Natural killer cell treated with Interleukin-12 subunit alpha and Interleukin-12 subunit beta and Interleukin-15 and Interleukin-18, amount 100 ng/mL, for 72 hours (primary cell): ENCODE measurements around the gene CACYBP. TPM values are rescaled to one million over a fixed set of nuclear protein-coding genes. Genes with fewer than 3 reads are reported as not detected.

Source experiments
- ATAC-seq, 2 donors: fragments of 150-1000 bp; cut with Tn5 transposase in 1 of 2; sonication (Bioruptor Pico), chemical (Tn5 transposase) in 1 of 2; 2 replicates each; pipeline ENCODE4 v1.10.0; 2021
- DNase-seq: peaks from one replicate; pipeline ENCODE4 v3.0.0; 2022; ENCODE audit warnings: low spot score
- H3K27ac Mint-ChIP-seq, 2 donors: 1 replicate in 1 of 2; 2 replicates in 1 of 2; pipeline ENCODE4 v1.8.0; 2022; ENCODE audit warnings: mixed read lengths in 2 of 2, mild to moderate bottlenecking in 1 of 2, moderate library complexity in 1 of 2
- H3K27me3 Mint-ChIP-seq, 2 donors: 1 replicate in 1 of 2; 2 replicates in 1 of 2; pipeline ENCODE4 v1.8.0; 2022; ENCODE audit warnings: mixed read lengths in 2 of 2
- H3K36me3 Mint-ChIP-seq: one replicate; pipeline ENCODE4 v1.8.0; 2022; ENCODE audit warnings: mixed read lengths
- H3K4me1 Mint-ChIP-seq, 2 donors: 1 replicate in 1 of 2; 2 replicates in 1 of 2; pipeline ENCODE4 v1.8.0; 2022; ENCODE audit warnings: low read depth in 2 of 2, mixed read lengths in 2 of 2, mild to moderate bottlenecking in 1 of 2
- H3K4me3 Mint-ChIP-seq: one replicate; pipeline ENCODE4 v1.8.0; 2022; ENCODE audit warnings: mixed read lengths
- H3K9me3 Mint-ChIP-seq: 2 replicates; pipeline ENCODE4 v1.8.0; 2022; ENCODE audit warnings: mixed read lengths
- total RNA-seq, 2 donors: library from RNA; stranded (reverse); gene quantifications; one replicate each; pipeline ENCODE4 v1.2.3, GENCODE V29; 2022

Gene CACYBP
- total RNA-seq, 2 donors from 2014 or later, result 199 to 288 TPM

- Mint-ChIP-seq H3K27me3 (no peaks in the 10 kb centered on the region), H3K4me1 (peaks cover 50 to 61% of the 10 kb centered on the region in 2 donors), H3K27ac (peak overlapping the region; percentile 76 to 98), H3K4me3 (peak overlapping the region; percentile 67), H3K9me3 (no peaks in the 10 kb centered on the region), H3K36me3 (no peaks in the 10 kb centered on the region)
- ATAC-seq, result no peak
- DNase-seq, result no peak
Measured at GRCh38 chr1:174965362-174966007, 34.3 kb upstream of the CACYBP start.

DNA sequence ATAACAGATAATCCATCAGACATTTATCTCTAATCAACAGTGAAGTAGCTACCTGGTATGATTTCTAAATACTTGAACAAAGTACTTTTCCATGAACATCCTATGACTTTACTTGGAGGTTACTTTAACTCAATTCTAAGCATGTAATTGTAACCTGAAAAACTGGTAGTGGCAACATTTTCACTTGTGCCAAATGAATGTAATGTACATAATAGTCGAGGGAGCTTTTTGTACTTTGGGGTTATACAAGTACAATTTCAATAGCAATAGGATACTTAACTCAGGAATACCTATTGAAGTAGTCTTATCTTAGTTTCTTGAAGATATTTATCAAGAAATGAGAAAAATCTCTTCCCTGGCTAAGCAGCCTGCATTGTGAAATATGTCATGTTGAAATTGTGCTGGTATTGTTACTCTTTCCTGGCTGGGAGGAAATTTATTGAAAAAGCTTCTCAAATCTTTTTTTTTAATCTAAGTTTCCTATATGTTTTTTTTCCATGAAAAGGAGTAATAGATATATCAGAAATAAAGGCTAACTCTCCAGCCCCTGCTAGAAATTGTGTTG lies 33.7 kb upstream of the CACYBP start:
- H3K9me3 Mint-ChIP-seq, result no peaks in the 10 kb centered on the region
- ATAC-seq (no peak), DNase-seq (no peak)
- no peaks in the 10 kb centered on the region for H3K27me3 Mint-ChIP-seq
- peaks cover 50 to 63% of the 10 kb centered on the region in 2 donors for H3K4me1 Mint-ChIP-seq
- H3K27ac Mint-ChIP-seq, result peak overlapping the region; percentile 76 to 98
- peak overlapping the region; percentile 67 for H3K4me3 Mint-ChIP-seq
- H3K36me3 Mint-ChIP-seq, result no peaks in the 10 kb centered on the region

GRCh38 chr1:174967845-174968705 lies 31.7 kb upstream of the CACYBP start:
- DNase-seq, result no peak
- ATAC-seq, result no peak
- Mint-ChIP-seq H3K4me1 (peaks cover 63 to 75% of the 10 kb centered on the region in 2 donors), H3K27me3 (no peaks in the 10 kb centered on the region), H3K36me3 (no peaks in the 10 kb centered on the region), H3K4me3 (peak overlapping the region; percentile 85), H3K9me3 (no peaks in the 10 kb centered on the region), H3K27ac (peak overlapping the region; percentile 76 to 98)

DNA sequence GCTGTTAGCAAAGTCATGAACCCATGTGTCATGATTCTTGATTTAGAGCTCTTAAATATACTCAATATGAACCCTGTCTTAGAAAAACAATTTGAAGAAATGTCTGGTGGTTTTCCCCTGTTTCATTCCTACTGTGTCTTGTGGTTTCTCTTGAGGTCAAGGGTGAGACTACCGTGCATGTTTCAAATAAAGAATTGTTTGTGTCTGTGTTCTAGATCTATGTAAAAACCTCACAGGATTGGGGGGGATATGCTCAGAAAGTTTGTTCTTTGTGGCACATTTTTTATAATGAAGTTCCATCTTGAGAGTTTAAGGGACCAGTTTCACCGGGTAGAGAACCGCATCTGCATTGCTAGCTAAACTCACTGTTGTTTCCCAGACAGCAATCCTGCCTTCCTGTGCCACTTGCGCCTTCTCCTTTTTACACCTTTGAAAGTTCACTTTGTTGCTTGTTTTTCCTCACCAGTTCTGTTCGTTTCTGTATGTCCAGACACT lies 30.9 kb upstream of the CACYBP start:
- DNase-seq (peak; percentile 72), ATAC-seq (peak; percentile 78 to 82)
- Mint-ChIP-seq H3K27ac (peak overlapping the region; percentile 76 to 98), H3K9me3 (no peaks in the 10 kb centered on the region), H3K27me3 (no peaks in the 10 kb centered on the region), H3K4me3 (peak overlapping the region; percentile 85), H3K4me1 (peaks cover 63 to 71% of the 10 kb centered on the region in 2 donors), H3K36me3 (no peaks in the 10 kb centered on the region)

GRCh38 chr1:174969977-174970376 lies 29.8 kb upstream of the CACYBP start:
- peak overlapping the region; percentile 85 for H3K4me3 Mint-ChIP-seq
- ATAC-seq, result peak; percentile 86
- peaks cover 56 to 59% of the 10 kb centered on the region in 2 donors for H3K4me1 Mint-ChIP-seq
- H3K9me3 Mint-ChIP-seq, result no peaks in the 10 kb centered on the region
- peak; percentile 84 for DNase-seq
- H3K27ac Mint-ChIP-seq, result peak overlapping the region; percentile 76 to 98
- H3K36me3 Mint-ChIP-seq, result no peaks in the 10 kb centered on the region
- H3K27me3 Mint-ChIP-seq, result no peaks in the 10 kb centered on the region

- no peak for DNase-seq
- Mint-ChIP-seq H3K4me3 (peak overlapping the region; percentile 76), H3K27ac (peak overlapping the region; percentile 70 to 92), H3K9me3 (no peaks in the 10 kb centered on the region), H3K27me3 (no peaks in the 10 kb centered on the region), H3K4me1 (peaks cover 51 to 53% of the 10 kb centered on the region in 2 donors), H3K36me3 (peaks cover 6% of the 10 kb centered on the region)
- no peak for ATAC-seq
Measured at GRCh38 chr1:174971466-174971865, 28.3 kb upstream of the CACYBP start.

- Mint-ChIP-seq H3K4me3 (peak overlapping the region; percentile 76), H3K27me3 (no peaks in the 10 kb centered on the region), H3K27ac (peak overlapping the region; percentile 70 to 92), H3K36me3 (peaks cover 6% of the 10 kb centered on the region), H3K4me1 (peaks cover 49 to 55% of the 10 kb centered on the region in 2 donors), H3K9me3 (no peaks in the 10 kb centered on the region)
- no peak for DNase-seq
- ATAC-seq, result no peak
Measured at GRCh38 chr1:174971902-174972301, 27.8 kb upstream of the CACYBP start.

DNA sequence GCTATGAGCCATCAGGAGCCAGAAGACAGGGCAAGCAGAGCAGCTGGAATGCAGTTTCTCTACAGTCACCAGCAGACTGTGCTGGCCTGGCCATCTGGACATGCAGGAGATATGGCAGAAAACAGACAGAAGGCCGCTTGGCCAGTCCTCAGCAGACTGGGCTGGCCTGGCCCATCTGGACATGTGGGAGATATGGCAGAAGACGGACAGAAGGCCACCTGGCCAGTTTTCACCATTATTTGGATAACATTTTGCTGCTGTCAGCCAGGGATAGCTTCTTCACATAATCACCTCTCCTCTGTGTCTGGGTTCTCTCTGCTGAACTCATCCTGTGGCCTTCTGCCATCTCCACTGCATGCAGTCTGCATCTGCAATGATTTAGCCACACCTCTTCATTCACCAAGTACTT lies 25.0 kb upstream of the CACYBP start:
- DNase-seq (no peak), ATAC-seq (no peak)
- H3K4me3 Mint-ChIP-seq, result no peak overlapping the region
- H3K27me3 Mint-ChIP-seq, result no peaks in the 10 kb centered on the region
- H3K4me1 Mint-ChIP-seq, result peaks cover 31 to 37% of the 10 kb centered on the region in 2 donors
- no peaks in the 10 kb centered on the region for H3K9me3 Mint-ChIP-seq
- peaks cover 6% of the 10 kb centered on the region for H3K36me3 Mint-ChIP-seq
- H3K27ac Mint-ChIP-seq, result peak overlapping the region in 1 of 2 donors; percentile 73

DNA sequence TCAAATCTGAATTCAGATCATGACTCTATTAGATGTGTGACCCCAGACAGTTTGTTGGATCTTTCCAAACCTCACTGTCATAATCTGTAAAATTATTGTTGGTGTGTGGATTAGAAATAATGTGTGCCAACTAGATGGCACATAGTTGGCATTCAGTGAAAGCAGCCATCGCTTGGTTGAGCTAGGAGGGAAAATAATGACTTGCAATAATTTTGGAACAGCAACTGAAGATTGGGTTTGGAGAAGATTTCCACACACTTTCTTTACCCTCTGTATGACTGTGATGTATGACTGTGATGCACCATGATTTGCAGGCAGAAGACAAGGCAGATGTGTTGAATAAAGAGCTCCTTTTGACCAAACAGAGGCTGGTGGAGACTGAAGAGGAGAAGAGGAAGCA lies 24.0 kb upstream of the CACYBP start:
- Mint-ChIP-seq H3K4me1 (peaks cover 24 to 27% of the 10 kb centered on the region in 2 donors), H3K27ac (peak overlapping the region; percentile 20 to 34), H3K27me3 (no peaks in the 10 kb centered on the region), H3K36me3 (peaks cover 12% of the 10 kb centered on the region), H3K4me3 (no peak overlapping the region), H3K9me3 (no peaks in the 10 kb centered on the region)
- DNase-seq (no peak), ATAC-seq (no peak)

GRCh38 chr1:174976436-174977108 lies 23.2 kb upstream of the CACYBP start:
- no peak overlapping the region for H3K4me3 Mint-ChIP-seq
- H3K27me3 Mint-ChIP-seq, result no peaks in the 10 kb centered on the region
- DNase-seq (no peak), ATAC-seq (no peak)
- H3K9me3 Mint-ChIP-seq, result no peaks in the 10 kb centered on the region
- H3K4me1 Mint-ChIP-seq, result peaks cover 20 to 23% of the 10 kb centered on the region in 2 donors
- peak overlapping the region in 1 of 2 donors; percentile 29 for H3K27ac Mint-ChIP-seq
- peaks cover 12% of the 10 kb centered on the region for H3K36me3 Mint-ChIP-seq

GRCh38 chr1:174982971-174983689 lies 16.6 kb upstream of the CACYBP start:
- no peak overlapping the region for H3K4me3 Mint-ChIP-seq
- peaks cover 6% of the 10 kb centered on the region for H3K36me3 Mint-ChIP-seq
- no peaks in the 10 kb centered on the region for H3K27me3 Mint-ChIP-seq
- ATAC-seq (no peak), DNase-seq (no peak)
- H3K4me1 Mint-ChIP-seq, result peaks cover under 1 to 6% of the 10 kb centered on the region in 2 donors
- no peak overlapping the region for H3K27ac Mint-ChIP-seq
- H3K9me3 Mint-ChIP-seq, result no peaks in the 10 kb centered on the region

GRCh38 chr1:174984952-174985351 lies 14.8 kb upstream of the CACYBP start:
- H3K4me1 Mint-ChIP-seq, result peaks cover 17 to 18% of the 10 kb centered on the region in 2 donors
- no peak overlapping the region for H3K27ac Mint-ChIP-seq
- no peak overlapping the region for H3K4me3 Mint-ChIP-seq
- H3K36me3 Mint-ChIP-seq, result peaks cover 11% of the 10 kb centered on the region
- DNase-seq (no peak), ATAC-seq (no peak)
- no peaks in the 10 kb centered on the region for H3K27me3 Mint-ChIP-seq
- no peaks in the 10 kb centered on the region for H3K9me3 Mint-ChIP-seq

DNA sequence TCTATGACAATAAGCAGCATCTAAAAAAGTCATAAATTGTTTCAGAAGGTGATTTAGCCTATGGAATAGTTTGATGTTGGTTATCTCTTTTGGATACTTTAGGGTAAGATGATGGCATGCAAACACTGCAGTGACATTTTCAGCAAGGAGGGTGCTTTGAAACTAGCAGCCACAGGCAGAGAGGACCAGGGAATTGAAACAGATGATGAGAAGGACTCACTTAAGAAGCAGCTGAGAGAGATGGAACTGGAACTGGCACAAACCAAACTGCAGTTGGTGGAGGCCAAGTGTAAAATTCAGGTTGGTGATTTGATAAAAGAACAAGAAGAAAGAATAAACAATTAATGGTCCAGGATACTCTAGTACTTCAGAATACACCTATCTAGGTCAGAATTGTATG lies 11.2 kb upstream of the CACYBP start:
- DNase-seq (no peak), ATAC-seq (no peak)
- Mint-ChIP-seq H3K4me1 (peaks cover 23 to 26% of the 10 kb centered on the region in 2 donors), H3K27me3 (no peaks in the 10 kb centered on the region), H3K36me3 (peaks cover 4% of the 10 kb centered on the region), H3K4me3 (peak overlapping the region; percentile 58), H3K9me3 (no peaks in the 10 kb centered on the region), H3K27ac (peak overlapping the region in 1 of 2 donors; percentile 49)
